ENCODE measurements around the gene MAPK8IP2. TPM values are rescaled to one million over a fixed set of nuclear protein-coding genes. Genes with fewer than 3 reads are reported as not detected.

MAPK8IP2 gene
- polyA plus RNA-seq, 2 of the 4 experiments (the other 2 are of a cell fraction), result 0.76 to 3.0 TPM

- Histone ChIP-seq H3K9me3 (no peaks in the 10 kb centered on the region), H3K4me3 (no peak overlapping the region), H3K4me1 (no peaks in the 10 kb centered on the region), H3K4me2 (no peak overlapping the region), H3K27ac (no peak overlapping the region)
- no peak for TF ChIP-seq MAZ (IDR thresholded peaks at IDR 0.05; ENCODE audit: borderline replicate concordance, low read depth, low read length)
- TF ChIP-seq HOXB13 (CRISPR knock-in tag; IDR thresholded peaks at IDR 0.05; ENCODE audit: low read depth), result no peak
- TF ChIP-seq POLR2A (IDR thresholded peaks at IDR 0.05; ENCODE audit: low read length), result no peak
- TF ChIP-seq HES2 (IDR thresholded peaks at IDR 0.05), result no peak
- TF ChIP-seq TP53 (CRISPR knock-in tag; IDR thresholded peaks at IDR 0.05), result no peak
- TF ChIP-seq CTCF (IDR thresholded peaks at IDR 0.05), result no peak
- TF ChIP-seq HEYL (CRISPR knock-in tag; IDR thresholded peaks at IDR 0.05), result no peak
- TF ChIP-seq RAD21 (conservative IDR thresholded peaks at IDR 0.05 in 1 of 2, IDR thresholded peaks at IDR 0.05 in 1 of 2), result no peak
- TF ChIP-seq MYC (IDR thresholded peaks at IDR 0.05; ENCODE audit: borderline replicate concordance, low read length), result no peak
- TF ChIP-seq GATA3 (IDR thresholded peaks at IDR 0.05; ENCODE audit: borderline replicate concordance), result no peak
- TF ChIP-seq ESRRA (IDR thresholded peaks at IDR 0.05; ENCODE audit: borderline replicate concordance, low read length), result no peak
- no peak for TF ChIP-seq NPAS2 (CRISPR knock-in tag; IDR thresholded peaks at IDR 0.05; ENCODE audit: borderline replicate concordance)
- TF ChIP-seq FOSB (CRISPR knock-in tag; IDR thresholded peaks at IDR 0.05), result no peak
- no peak for TF ChIP-seq RFX5 (IDR thresholded peaks at IDR 0.05)
- ATAC-seq (no peak), FAIRE-seq (no peak), DNase-seq (ENCODE audit: low read depth in 1 of 2, low spot score in 1 of 2) (no peak)
- 63% methylated on average over 8 of the region's 12 CpGs for WGBS (ENCODE audit: missing lambda C conversion rate)
- CTCF ChIA-PET, result interaction anchor here (0.6 to 2.4 kb wide), 3 partner anchors 10 to 46 kb away, joined by 3 to 15 read pairs (median 5); partner anchors contain the start of gene SYCE3
- POLR2A ChIA-PET, result no interaction called here
Measured at GRCh38 chr22:50609599-50609998, 9.0 kb downstream of the MAPK8IP2 start.

GRCh38 chr22:50610041-50610451, 9.5 kb downstream of the MAPK8IP2 start:
- H3K4me1 ChIP-seq, result no peaks in the 10 kb centered on the region
- ChIA-PET CTCF (interaction anchor here (2.2 to 2.4 kb wide), 2 partner anchors 11 to 47 kb away, joined by 5 to 15 read pairs; partner anchors contain the start of gene SYCE3), POLR2A (no interaction called here)
- 72% methylated on average over 10 of the region's 11 CpGs for WGBS (ENCODE audit: missing lambda C conversion rate)
- H3K27ac ChIP-seq, result no peak overlapping the region
- H3K4me3 ChIP-seq, result no peak overlapping the region
- FAIRE-seq (no peak), ATAC-seq (no peak), DNase-seq (ENCODE audit: low read depth in 1 of 2, low spot score in 1 of 2) (no peak)
- no peaks in the 10 kb centered on the region for H3K9me3 ChIP-seq
- no peak overlapping the region for H3K4me2 ChIP-seq
- TF ChIP-seq HEYL (CRISPR knock-in tag; IDR thresholded peaks at IDR 0.05), result no peak
- no peak for TF ChIP-seq HMGXB4 (CRISPR knock-in tag; IDR thresholded peaks at IDR 0.05; ENCODE audit: borderline replicate concordance)
- TF ChIP-seq REST (IDR thresholded peaks at IDR 0.05), result no peak
- TF ChIP-seq ELK1 (IDR thresholded peaks at IDR 0.05; ENCODE audit: low read depth, low read length), result no peak
- TF ChIP-seq MAZ (IDR thresholded peaks at IDR 0.05; ENCODE audit: borderline replicate concordance, low read depth, low read length), result no peak
- TF ChIP-seq TFCP2L1 (CRISPR knock-in tag; IDR thresholded peaks at IDR 0.05), result no peak
- no peak for TF ChIP-seq NFE2L2 (conservative IDR thresholded peaks at IDR 0.05; ENCODE audit: low read length)
- TF ChIP-seq EHMT2 (IDR thresholded peaks at IDR 0.05; ENCODE audit: low read depth), result no peak
- no peak for TF ChIP-seq NPAS2 (CRISPR knock-in tag; IDR thresholded peaks at IDR 0.05; ENCODE audit: borderline replicate concordance)
- TF ChIP-seq HES2 (IDR thresholded peaks at IDR 0.05), result no peak
- TF ChIP-seq GATA3 (IDR thresholded peaks at IDR 0.05; ENCODE audit: borderline replicate concordance), result no peak
- no peak for TF ChIP-seq NR3C1 (IDR thresholded peaks at IDR 0.05)
- TF ChIP-seq CEBPB (IDR thresholded peaks at IDR 0.05), result no peak
- no peak for TF ChIP-seq CTCF (IDR thresholded peaks at IDR 0.05)
- no peak for TF ChIP-seq KDM1A (IDR thresholded peaks at IDR 0.05; ENCODE audit: low read depth)
- no peak for TF ChIP-seq RNF2 (IDR thresholded peaks at IDR 0.05; ENCODE audit: borderline replicate concordance, low read depth)
- no peak for TF ChIP-seq RARB (CRISPR knock-in tag; IDR thresholded peaks at IDR 0.05)
